OCI-LY1 (cell line): ENCODE measurements around the gene RASA3.

Experiments
- H2AFZ ChIP-seq: fragments of 200-600 bp; sonication (generic), shearing (Covaris generic); 2 replicates; pipeline ENCODE4 v1.6.0; 2014; ENCODE audit warnings: antibody characterized with exemption, mild to moderate bottlenecking, low read length
- H3F3A ChIP-seq: fragments of 200-600 bp; sonication (generic), shearing (Covaris generic); 2 replicates; pipeline ENCODE4 v1.6.0; 2014; ENCODE audit warnings: mild to moderate bottlenecking, antibody characterized with exemption, low read length, moderate library complexity; ENCODE audit not compliant: insufficient read depth
- H3K27ac ChIP-seq: fragments of 200-600 bp; sonication (generic); 2 replicates; pipeline ENCODE4 v1.5.1; 2014; ENCODE audit warnings: low read length, mixed run types, mild to moderate bottlenecking, low read depth; ENCODE audit not compliant: poor library complexity, severe bottlenecking
- H3K27me3 ChIP-seq: fragments of 200-600 bp; sonication (generic); 2 replicates; pipeline ENCODE4 v1.6.0; 2014; ENCODE audit warnings: antibody characterized with exemption, mild to moderate bottlenecking, low read length, moderate library complexity; ENCODE audit not compliant: insufficient read depth
- H3K36me3 ChIP-seq: fragments of 200-600 bp; sonication (generic); 2 replicates; pipeline ENCODE4 v1.6.1; 2014; ENCODE audit warnings: mild to moderate bottlenecking, antibody characterized with exemption, low read length, moderate library complexity, mixed read lengths; ENCODE audit not compliant: insufficient read depth
- H3K4me1 ChIP-seq: fragments of 200-600 bp; sonication (generic); 2 replicates; pipeline ENCODE4 v1.5.1; 2014; ENCODE audit warnings: mild to moderate bottlenecking, low read length, moderate library complexity; ENCODE audit not compliant: insufficient read depth, severe bottlenecking
- H3K4me2 ChIP-seq: fragments of 200-600 bp; sonication (generic), shearing (Covaris generic); 2 replicates; pipeline ENCODE4 v1.6.1; 2014; ENCODE audit warnings: low read length
- H3K4me3 ChIP-seq: fragments of 200-600 bp; sonication (generic); 2 replicates; pipeline ENCODE4 v1.5.1; 2014; ENCODE audit warnings: low read length, low read depth, mild to moderate bottlenecking, mixed read lengths; ENCODE audit not compliant: poor library complexity, severe bottlenecking
- H3K79me2 ChIP-seq: fragments of 200-600 bp; shearing (Covaris generic); 2 replicates; pipeline ENCODE4 v1.6.1; 2016; ENCODE audit warnings: mixed run types, low read length, mixed read lengths; ENCODE audit not compliant: insufficient read depth
- H3K9ac ChIP-seq: fragments of 200-600 bp; sonication (generic), shearing (Covaris generic); 2 replicates; pipeline ENCODE4 v1.6.1; 2014; ENCODE audit warnings: mild to moderate bottlenecking, low read length, mixed read lengths
- H3K9me2 ChIP-seq: fragments of 200-600 bp; sonication (generic), shearing (Covaris generic); 2 replicates; pipeline ENCODE4 v1.6.1; 2014; ENCODE audit warnings: low read depth, mild to moderate bottlenecking, low read length, mixed read lengths
- H3K9me3 ChIP-seq: fragments of 200-600 bp; shearing (Covaris generic); 2 replicates; pipeline ENCODE4 v1.6.1; 2014; ENCODE audit warnings: low read length, mixed read lengths
- H4K20me1 ChIP-seq: fragments of 200-600 bp; sonication (generic), shearing (Covaris generic); 2 replicates; pipeline ENCODE4 v1.6.0; 2016; ENCODE audit warnings: mild to moderate bottlenecking, low read length; ENCODE audit not compliant: insufficient read depth
- EZH2 ChIP-seq: fragments of 200-600 bp; sonication (generic), shearing (Covaris generic); IDR thresholded peaks from 2 replicates; pipeline ENCODE4 v1.8.0; 2017; ENCODE audit warnings: borderline replicate concordance, mixed run types, mild to moderate bottlenecking, antibody characterized with exemption, low read length, moderate library complexity, mixed read lengths
- TF ChIP-seq, protein P1 (sequence below): fragments of 200-600 bp; sonication (generic), shearing (Covaris generic); IDR thresholded peaks from 2 replicates; pipeline ENCODE4 v1.5.1; 2017; ENCODE audit warnings: mild to moderate bottlenecking, antibody characterized with exemption, low read length, moderate library complexity, mixed read lengths

RASA3 gene

DNA sequence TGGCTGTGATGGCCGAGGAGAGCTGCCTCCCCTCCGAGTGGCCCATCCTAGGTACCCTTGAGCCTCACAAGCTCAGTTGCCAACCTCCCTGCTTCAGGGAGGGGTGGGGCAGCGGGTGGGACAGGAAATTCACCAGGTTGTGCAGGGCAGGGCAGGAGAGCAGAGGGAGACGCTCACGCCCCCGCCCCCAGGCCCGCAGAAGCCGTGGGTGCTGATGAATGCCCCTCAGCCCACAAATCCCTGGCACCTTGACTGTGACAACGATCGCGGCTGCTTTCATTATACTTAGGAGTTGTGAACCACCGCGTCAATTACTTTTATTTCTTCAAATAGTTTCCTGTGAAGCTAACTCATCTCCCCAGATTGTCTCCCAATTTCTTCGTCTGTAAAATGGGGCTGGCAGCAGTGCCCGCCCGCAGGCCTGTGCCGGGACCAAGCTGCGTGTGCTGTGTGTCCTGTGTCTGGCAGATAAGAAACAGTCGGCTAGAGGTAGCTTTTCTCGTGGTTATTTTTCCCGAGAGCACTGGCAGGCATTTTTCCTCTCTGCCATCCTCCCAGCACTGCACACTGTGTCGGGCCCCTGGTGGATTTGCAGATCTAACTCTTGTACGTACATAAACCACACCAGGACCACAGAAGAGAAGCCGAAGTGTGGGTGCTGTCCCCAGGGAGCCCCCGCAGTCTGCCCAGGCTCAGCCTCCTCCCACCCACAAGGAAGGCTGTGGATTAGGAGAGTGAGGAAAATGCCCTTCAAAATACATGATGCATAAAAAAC is 7.9 kb upstream of the RASA3 start:
- H3K4me2 ChIP-seq, result no peak overlapping the region
- no peaks in the 10 kb centered on the region for H3K9me3 ChIP-seq
- peak overlapping the region; percentile 9 for H3K27ac ChIP-seq
- no peak for TF ChIP-seq EZH2
- TF ChIP-seq, protein P1, sequence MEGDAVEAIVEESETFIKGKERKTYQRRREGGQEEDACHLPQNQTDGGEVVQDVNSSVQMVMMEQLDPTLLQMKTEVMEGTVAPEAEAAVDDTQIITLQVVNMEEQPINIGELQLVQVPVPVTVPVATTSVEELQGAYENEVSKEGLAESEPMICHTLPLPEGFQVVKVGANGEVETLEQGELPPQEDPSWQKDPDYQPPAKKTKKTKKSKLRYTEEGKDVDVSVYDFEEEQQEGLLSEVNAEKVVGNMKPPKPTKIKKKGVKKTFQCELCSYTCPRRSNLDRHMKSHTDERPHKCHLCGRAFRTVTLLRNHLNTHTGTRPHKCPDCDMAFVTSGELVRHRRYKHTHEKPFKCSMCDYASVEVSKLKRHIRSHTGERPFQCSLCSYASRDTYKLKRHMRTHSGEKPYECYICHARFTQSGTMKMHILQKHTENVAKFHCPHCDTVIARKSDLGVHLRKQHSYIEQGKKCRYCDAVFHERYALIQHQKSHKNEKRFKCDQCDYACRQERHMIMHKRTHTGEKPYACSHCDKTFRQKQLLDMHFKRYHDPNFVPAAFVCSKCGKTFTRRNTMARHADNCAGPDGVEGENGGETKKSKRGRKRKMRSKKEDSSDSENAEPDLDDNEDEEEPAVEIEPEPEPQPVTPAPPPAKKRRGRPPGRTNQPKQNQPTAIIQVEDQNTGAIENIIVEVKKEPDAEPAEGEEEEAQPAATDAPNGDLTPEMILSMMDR, result no peak
- H3K79me2 ChIP-seq, result no peaks in the 10 kb centered on the region
- H3K27me3 ChIP-seq, result peaks cover 6% of the 10 kb centered on the region; the same call in 1 of the 2 replicates
- peaks cover 38% of the 10 kb centered on the region for H3K4me1 ChIP-seq
- no peaks in the 10 kb centered on the region for H3F3A ChIP-seq
- H3K36me3 ChIP-seq, result no peaks in the 10 kb centered on the region
- H3K9ac ChIP-seq, result no peak overlapping the region
- H4K20me1 ChIP-seq, result no peaks in the 10 kb centered on the region
- H3K9me2 ChIP-seq, result no peaks in the 10 kb centered on the region
- H2AFZ ChIP-seq, result no peak overlapping the region
- no peak overlapping the region for H3K4me3 ChIP-seq

DNA sequence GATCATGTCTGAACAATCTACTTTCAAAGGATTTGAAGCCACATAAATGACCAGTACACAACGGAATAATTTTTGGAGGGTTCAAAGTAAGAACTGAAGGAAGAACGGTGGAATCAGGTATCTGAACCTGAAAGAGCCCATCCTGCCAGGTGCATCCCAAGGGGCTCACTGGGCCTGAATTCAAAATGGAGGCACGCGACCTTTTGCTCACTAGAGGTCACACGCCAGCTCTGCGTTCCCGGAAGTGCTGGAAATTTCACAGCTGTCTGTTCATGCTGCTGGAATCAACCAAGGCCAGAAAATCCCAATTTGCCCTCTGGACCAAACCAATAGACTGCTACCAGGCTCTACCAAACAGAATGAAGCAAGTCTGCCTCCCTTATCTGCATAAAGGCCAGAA is 4.2 kb upstream of the RASA3 start:
- no peak overlapping the region for H3K4me2 ChIP-seq
- H3F3A ChIP-seq, result no peaks in the 10 kb centered on the region
- no peak overlapping the region for H3K27ac ChIP-seq
- H3K9me2 ChIP-seq, result no peaks in the 10 kb centered on the region
- H3K4me3 ChIP-seq, result no peak overlapping the region
- H3K9me3 ChIP-seq, result no peaks in the 10 kb centered on the region
- H3K79me2 ChIP-seq, result no peaks in the 10 kb centered on the region
- peaks cover 5% of the 10 kb centered on the region; the same call in 1 of the 2 replicates for H3K27me3 ChIP-seq
- peaks cover 14% of the 10 kb centered on the region for H3K4me1 ChIP-seq
- no peaks in the 10 kb centered on the region for H3K36me3 ChIP-seq
- H2AFZ ChIP-seq, result no peak overlapping the region
- TF ChIP-seq, protein P1, result no peak
- no peak overlapping the region for H3K9ac ChIP-seq
- no peaks in the 10 kb centered on the region for H4K20me1 ChIP-seq

DNA sequence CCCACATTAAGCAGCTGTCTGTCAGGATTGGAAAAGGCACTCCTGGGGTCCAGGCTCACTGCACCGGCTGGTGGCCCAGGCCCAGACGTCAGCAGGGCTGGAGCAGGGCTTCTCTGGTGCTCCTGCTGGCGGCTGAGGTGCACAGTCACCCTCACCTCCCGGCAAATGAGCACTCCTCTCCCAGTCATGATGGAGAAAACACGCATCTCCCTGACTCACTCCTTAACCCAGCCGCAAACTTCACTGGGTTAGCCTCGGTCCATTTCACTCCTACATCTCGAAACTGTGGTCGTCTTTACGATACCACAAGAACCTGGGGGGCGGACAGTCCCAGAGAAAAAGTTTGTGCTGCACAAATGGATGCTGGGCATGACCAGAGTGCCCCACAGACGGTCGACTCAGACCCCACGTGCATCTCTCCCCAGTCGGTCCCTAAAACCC is 3.3 kb upstream of the RASA3 start:
- Histone ChIP-seq H3K27me3 (peaks cover 4% of the 10 kb centered on the region; the same call in 1 of the 2 replicates), H3K36me3 (no peaks in the 10 kb centered on the region), H4K20me1 (no peaks in the 10 kb centered on the region), H2AFZ (no peak overlapping the region), H3F3A (no peaks in the 10 kb centered on the region), H3K9ac (no peak overlapping the region), H3K9me3 (no peaks in the 10 kb centered on the region), H3K4me1 (peaks cover 22% of the 10 kb centered on the region), H3K79me2 (no peaks in the 10 kb centered on the region), H3K9me2 (no peaks in the 10 kb centered on the region), H3K4me3 (no peak overlapping the region), H3K27ac (no peak overlapping the region), H3K4me2 (no peak overlapping the region)
- TF ChIP-seq, protein P1, result no peak
- no peak for TF ChIP-seq EZH2
